Uterus (tissue), 4 donors: ENCODE measurements around the gene NOTCH4. TPM values are rescaled to one million over a fixed set of nuclear protein-coding genes. Genes with fewer than 3 reads are reported as not detected.

ENCODE experiments used
- DNase-seq, 2 donors: peaks; one replicate each; pipeline ENCODE4 v3.0.0-alpha.2; 2019 to 2020
- H3K27ac ChIP-seq, 2 donors: fragments of 200-600 bp; sonication (generic); 1 replicate in 1 of 2; 2 replicates in 1 of 2; pipeline ENCODE4 v1.5.1; 2016 to 2018
- H3K27me3 ChIP-seq, 2 donors: fragments of 200-600 bp; sonication (generic); one replicate each; pipeline ENCODE4 v1.5.1; 2018 to 2019; ENCODE audit warnings: control low read depth in 1 of 2
- H3K36me3 ChIP-seq, 2 donors: fragments of 200-600 bp; sonication (generic); one replicate each; pipeline ENCODE4 v1.5.1; 2019; ENCODE audit warnings: control low read depth in 1 of 2
- H3K4me1 ChIP-seq, 2 donors: fragments of 200-600 bp; sonication (generic); one replicate each; pipeline ENCODE4 v1.5.1; 2018 to 2019; ENCODE audit warnings: control low read depth in 1 of 2
- H3K4me3 ChIP-seq, 2 donors: fragments of 200-600 bp; sonication (generic); 1 replicate in 1 of 2; 2 replicates in 1 of 2; pipeline ENCODE4 v1.5.1; 2018 to 2019; ENCODE audit warnings: mild to moderate bottlenecking in 1 of 2
- H3K9me3 ChIP-seq, 2 donors: fragments of 200-600 bp; sonication (generic); one replicate each; pipeline ENCODE4 v1.5.1; 2019; ENCODE audit warnings: control low read depth in 1 of 2
- CTCF ChIP-seq, 4 experiments: fragments of 200-600 bp in 2 of 4; fragments of 450-650 bp in 2 of 4; sonication (generic) in 2 of 4; IDR thresholded peaks; one replicate each; pipeline ENCODE4 v1.5.1; 2016 to 2019; ENCODE audit warnings: antibody characterized with exemption in 4 of 4, mild to moderate bottlenecking in 2 of 4, moderate library complexity in 1 of 4
- POLR2A ChIP-seq, 2 donors: fragments of 450-650 bp; IDR thresholded peaks; one replicate each; pipeline ENCODE4 v1.6.1; 2016; ENCODE audit warnings: antibody characterized with exemption in 2 of 2, mild to moderate bottlenecking in 1 of 2, moderate library complexity in 1 of 2
- intact Hi-C: fragments of 100-400 bp; cut with DNase I; formaldehyde crosslinking; loops from one replicate; pipeline ENCODE4 v1.15.1; 2023; ENCODE audit warnings: low total_unique reads
- total RNA-seq, 4 donors: library from RNA; depleted of rRNA in 3 of 4; stranded (reverse); fragments of >200 nt in 3 of 4; gene quantifications; one replicate each; pipeline versions ENCODE4 v1.1.0 to v1.2.4, GENCODE V29; 2014 to 2023
- donor health status: DM: yes; HTN: yes; CAD: no.

NOTCH4 gene
- total RNA-seq, 4 donors from 2014 or later = 10.9 to 75.2 (median 28.6) TPM

GRCh38 chr6:32203426-32204267 lies 20.2 kb downstream of the NOTCH4 start:
- Histone ChIP-seq H3K9me3 (no peaks in the 10 kb centered on the region), H3K4me1 (no peaks in the 10 kb centered on the region), H3K27me3 (no peaks in the 10 kb centered on the region), H3K4me3 (no peak overlapping the region), H3K36me3 (no peaks in the 10 kb centered on the region), H3K27ac (no peak overlapping the region)
- TF ChIP-seq CTCF (IDR thresholded peaks at IDR 0.05) (no peak), POLR2A (IDR thresholded peaks at IDR 0.05) (no peak)
- no peak for DNase-seq
- intact Hi-C loops = no loop called here

- no peak for DNase-seq
- H3K4me3 ChIP-seq = no peak overlapping the region
- no peaks in the 10 kb centered on the region for H3K27me3 ChIP-seq
- TF ChIP-seq CTCF (IDR thresholded peaks at IDR 0.05) = no peak
- no peak for TF ChIP-seq POLR2A (IDR thresholded peaks at IDR 0.05)
- H3K9me3 ChIP-seq = no peaks in the 10 kb centered on the region
- H3K4me1 ChIP-seq = peaks cover 2% of the 10 kb centered on the region in 2 donors
- no peaks in the 10 kb centered on the region for H3K36me3 ChIP-seq
- intact Hi-C loops = no loop called here
- H3K27ac ChIP-seq = no peak overlapping the region
These were observed 21.7 kb downstream of the NOTCH4 start for GRCh38 chr6:32202186-32202585.

GRCh38 chr6:32200711-32201475 lies 23.0 kb downstream of the NOTCH4 start:
- no peak for DNase-seq
- Histone ChIP-seq H3K27ac (no peak overlapping the region), H3K27me3 (no peaks in the 10 kb centered on the region)

GRCh38 chr6:32198866-32199265 lies 25.0 kb downstream of the NOTCH4 start:
- H3K27me3 ChIP-seq = no peaks in the 10 kb centered on the region
- no peak for TF ChIP-seq CTCF (IDR thresholded peaks at IDR 0.05)
- TF ChIP-seq POLR2A (IDR thresholded peaks at IDR 0.05) = no peak
- peaks cover 3 to 7% of the 10 kb centered on the region in 2 donors for H3K4me1 ChIP-seq
- H3K36me3 ChIP-seq = no peaks in the 10 kb centered on the region
- no peak overlapping the region for H3K4me3 ChIP-seq
- DNase-seq = no peak
- no peak overlapping the region for H3K27ac ChIP-seq
- no peaks in the 10 kb centered on the region for H3K9me3 ChIP-seq
- intact Hi-C loops = no loop called here

More at GRCh38 chr6:32200711-32201475, 23.0 kb downstream of the NOTCH4 start:
- no peaks in the 10 kb centered on the region for H3K36me3 ChIP-seq
- intact Hi-C loops = no loop called here
- no peaks in the 10 kb centered on the region for H3K9me3 ChIP-seq
- no peak overlapping the region for H3K4me3 ChIP-seq
- H3K4me1 ChIP-seq = peaks cover 3 to 7% of the 10 kb centered on the region in 2 donors
- no peak for TF ChIP-seq CTCF (IDR thresholded peaks at IDR 0.05)
- TF ChIP-seq POLR2A (IDR thresholded peaks at IDR 0.05) = no peak

GRCh38 chr6:32198345-32198696 lies 25.5 kb downstream of the NOTCH4 start:
- no peak for DNase-seq
- Histone ChIP-seq H3K9me3 (no peaks in the 10 kb centered on the region), H3K36me3 (no peaks in the 10 kb centered on the region), H3K27ac (no peak overlapping the region), H3K4me3 (no peak overlapping the region), H3K4me1 (peaks cover 3 to 7% of the 10 kb centered on the region in 2 donors), H3K27me3 (no peaks in the 10 kb centered on the region)
- TF ChIP-seq POLR2A (IDR thresholded peaks at IDR 0.05) = no peak
- TF ChIP-seq CTCF (IDR thresholded peaks at IDR 0.05) = no peak
- intact Hi-C loops = no loop called here
